HPDE6-E6E7 (cell line): ENCODE results near the gene SFR1.
"Not testable (repeated sequence)": the region's sequence is repeated elsewhere in the genome, so short reads cannot be mapped to it uniquely, and the experiment has no call there.

Source experiments
- DNase-seq: peaks from one replicate; pipeline ENCODE4 v3.0.0; 2011; ENCODE audit warnings: missing footprints; ENCODE audit errors: extremely low spot score

The SFR1 gene

GRCh38 chr10:104174136-104174535, 52.2 kb downstream of the SFR1 start:
- DNase-seq, result not testable (repeated sequence)
